Thyroid gland (tissue), 4 donors: ENCODE results near the gene TCF12. TPM values are rescaled to one million over a fixed set of nuclear protein-coding genes. Genes with fewer than 3 reads are reported as not detected.
A peak's percentile ranks its signal among the peaks of the same experiment; 100 is the strongest.

ENCODE experiments used
- DNase-seq, 2 donors: peaks; one replicate each; pipeline ENCODE4 v3.0.0-alpha.2; 2019
- H3K27ac ChIP-seq, 3 donors: fragments of 200-600 bp; sonication (generic); 1 replicate in 2 of 3; 2 replicates in 1 of 3; pipeline ENCODE4 v1.5.1; 2016 to 2019; ENCODE audit warnings: mild to moderate bottlenecking in 1 of 3, moderate library complexity in 1 of 3
- H3K27me3 ChIP-seq: fragments of 200-600 bp; sonication (generic); one replicate; pipeline ENCODE4 v1.5.1; 2019
- H3K36me3 ChIP-seq, 2 donors: fragments of 200-600 bp; sonication (generic); one replicate each; pipeline ENCODE4 v1.5.1; 2016 to 2019
- H3K4me1 ChIP-seq, 2 donors: fragments of 200-600 bp; sonication (generic); one replicate each; pipeline ENCODE4 v1.5.1; 2017 to 2019
- H3K4me3 ChIP-seq, 3 donors: fragments of 200-600 bp; sonication (generic); replicated peaks in 1 of 3; 1 replicate in 2 of 3; 2 replicates in 1 of 3; pipeline ENCODE4 v1.5.1; 2016; ENCODE audit warnings: mild to moderate bottlenecking in 1 of 3
- H3K9me3 ChIP-seq: fragments of 200-600 bp; sonication (generic); one replicate; pipeline ENCODE4 v1.5.1; 2017
- CTCF ChIP-seq, 6 experiments: fragments of 200-600 bp in 3 of 6; fragments of 450-650 bp in 3 of 6; sonication (generic) in 3 of 6; IDR thresholded peaks; one replicate each; pipeline ENCODE4 v1.5.1; 2016 to 2019; ENCODE audit warnings: antibody characterized with exemption in 6 of 6, mild to moderate bottlenecking in 2 of 6, inconsistent platforms in 1 of 6, moderate library complexity in 1 of 6
- POLR2A ChIP-seq, 2 donors: fragments of 450-650 bp; IDR thresholded peaks; one replicate each; pipeline ENCODE4 v1.6.1; 2017; ENCODE audit warnings: antibody characterized with exemption in 2 of 2, mild to moderate bottlenecking in 2 of 2, moderate library complexity in 1 of 2
- WGBS, 2 donors: methylation state at CpG; one replicate each; pipeline ENCODE4 v1.1.5; 2017; 5-methylcytosine and 5-hydroxymethylcytosine counted together
- intact Hi-C: fragments of 100-400 bp; cut with DNase I; formaldehyde crosslinking; loops from one replicate; pipeline ENCODE4 v1.15.1; 2023
- total RNA-seq, 4 donors: library from RNA; depleted of rRNA; stranded (reverse); fragments of >200 nt; gene quantifications; one replicate each; pipeline ENCODE4 v1.2.3, GENCODE V29; 2016

TCF12 gene
- total RNA-seq, 4 donors from 2014 or later = 54.8 to 156 (median 108) TPM

GRCh38 chr15:57251308-57251707 lies 332.9 kb downstream of the TCF12 start:
- no peak for DNase-seq
- Histone ChIP-seq H3K27ac (peak overlapping the region in 1 of 3 donors; percentile 3), H3K4me1 (no peaks in the 10 kb centered on the region), H3K9me3 (no peaks in the 10 kb centered on the region), H3K4me3 (no peak overlapping the region), H3K36me3 (peaks cover 0 to 4% of the 10 kb centered on the region in 2 donors), H3K27me3 (no peaks in the 10 kb centered on the region)
- no peak for TF ChIP-seq POLR2A (IDR thresholded peaks at IDR 0.05)
- TF ChIP-seq CTCF (IDR thresholded peaks at IDR 0.05) = no peak
- intact Hi-C loops = no loop called here

GRCh38 chr15:57251941-57252340 lies 333.5 kb downstream of the TCF12 start:
- no peaks in the 10 kb centered on the region for H3K27me3 ChIP-seq
- peaks cover 0 to 4% of the 10 kb centered on the region in 2 donors for H3K36me3 ChIP-seq
- no peak for DNase-seq
- 64 to 65% methylated on average over 6 of the region's 6 CpGs for WGBS, 2 donors
- H3K4me1 ChIP-seq = no peaks in the 10 kb centered on the region
- H3K27ac ChIP-seq = peak overlapping the region in 1 of 3 donors; percentile 3
- no peak for TF ChIP-seq POLR2A (IDR thresholded peaks at IDR 0.05)
- TF ChIP-seq CTCF (IDR thresholded peaks at IDR 0.05) = no peak
- intact Hi-C loops = no loop called here
- H3K9me3 ChIP-seq = no peaks in the 10 kb centered on the region
- no peak overlapping the region for H3K4me3 ChIP-seq

GRCh38 chr15:57253082-57253481 lies 334.6 kb downstream of the TCF12 start:
- Histone ChIP-seq H3K27me3 (no peaks in the 10 kb centered on the region), H3K4me1 (no peaks in the 10 kb centered on the region), H3K36me3 (peaks cover 0 to 4% of the 10 kb centered on the region in 2 donors), H3K4me3 (no peak overlapping the region), H3K27ac (no peak overlapping the region), H3K9me3 (no peaks in the 10 kb centered on the region)
- 86 to 91% methylated on average over 5 of the region's 5 CpGs for WGBS, 2 donors
- TF ChIP-seq POLR2A (IDR thresholded peaks at IDR 0.05) (no peak), CTCF (IDR thresholded peaks at IDR 0.05) (no peak)
- no peak for DNase-seq
- intact Hi-C loops = no loop called here

- no peak for TF ChIP-seq POLR2A (IDR thresholded peaks at IDR 0.05)
- no peak for TF ChIP-seq CTCF (IDR thresholded peaks at IDR 0.05)
- H3K36me3 ChIP-seq = peaks cover 0 to 4% of the 10 kb centered on the region in 2 donors
- no peak overlapping the region for H3K27ac ChIP-seq
- 81 to 91% methylated on average over 2 of the region's 2 CpGs for WGBS, 2 donors
- no peak for DNase-seq
- no peaks in the 10 kb centered on the region for H3K9me3 ChIP-seq
- H3K27me3 ChIP-seq = no peaks in the 10 kb centered on the region
- intact Hi-C loops = no loop called here
- no peaks in the 10 kb centered on the region for H3K4me1 ChIP-seq
- no peak overlapping the region for H3K4me3 ChIP-seq
Measured at GRCh38 chr15:57253500-57253899, 335.1 kb downstream of the TCF12 start.

GRCh38 chr15:57255751-57256341 lies 337.4 kb downstream of the TCF12 start:
- H3K4me1 ChIP-seq = peaks cover 14 to 15% of the 10 kb centered on the region in 2 donors
- no peak for DNase-seq
- intact Hi-C loops = no loop called here
- no peak overlapping the region for H3K4me3 ChIP-seq
- H3K27ac ChIP-seq = no peak overlapping the region
- peaks cover 0 to 4% of the 10 kb centered on the region in 2 donors for H3K36me3 ChIP-seq
- H3K27me3 ChIP-seq = no peaks in the 10 kb centered on the region
- TF ChIP-seq CTCF (IDR thresholded peaks at IDR 0.05) (no peak), POLR2A (IDR thresholded peaks at IDR 0.05) (no peak)
- 92 to 94% methylated on average over 6 of the region's 6 CpGs for WGBS, 2 donors
- H3K9me3 ChIP-seq = no peaks in the 10 kb centered on the region
